Iris pigment epithelial cell (primary cell): ENCODE results near the gene MYO9B.
A peak's percentile ranks its signal among the peaks of the same experiment; 100 is the strongest.

Experiments
- DNase-seq: peaks from one replicate; pipeline ENCODE4 v3.0.0-alpha.2; 2011; ENCODE audit warnings: low read depth

Gene MYO9B

GRCh38 chr19:17075035-17075863 is at the start of gene MYO9B, which contains the start of gene HAUS8:
TSS of gene MYO9B (plus strand) at chr19:17075777. CDS start at chr19:17101718, 25,941 bp downstream.
TSS of gene HAUS8 (minus strand) at chr19:17075452. CDS start at chr19:17075422, 30 bp downstream.
- DNase-seq, result peak; percentile 100

- DNase-seq, result no peak
These were observed 49.5 kb upstream of the MYO9B start for GRCh38 chr19:17025991-17026658.

DNA sequence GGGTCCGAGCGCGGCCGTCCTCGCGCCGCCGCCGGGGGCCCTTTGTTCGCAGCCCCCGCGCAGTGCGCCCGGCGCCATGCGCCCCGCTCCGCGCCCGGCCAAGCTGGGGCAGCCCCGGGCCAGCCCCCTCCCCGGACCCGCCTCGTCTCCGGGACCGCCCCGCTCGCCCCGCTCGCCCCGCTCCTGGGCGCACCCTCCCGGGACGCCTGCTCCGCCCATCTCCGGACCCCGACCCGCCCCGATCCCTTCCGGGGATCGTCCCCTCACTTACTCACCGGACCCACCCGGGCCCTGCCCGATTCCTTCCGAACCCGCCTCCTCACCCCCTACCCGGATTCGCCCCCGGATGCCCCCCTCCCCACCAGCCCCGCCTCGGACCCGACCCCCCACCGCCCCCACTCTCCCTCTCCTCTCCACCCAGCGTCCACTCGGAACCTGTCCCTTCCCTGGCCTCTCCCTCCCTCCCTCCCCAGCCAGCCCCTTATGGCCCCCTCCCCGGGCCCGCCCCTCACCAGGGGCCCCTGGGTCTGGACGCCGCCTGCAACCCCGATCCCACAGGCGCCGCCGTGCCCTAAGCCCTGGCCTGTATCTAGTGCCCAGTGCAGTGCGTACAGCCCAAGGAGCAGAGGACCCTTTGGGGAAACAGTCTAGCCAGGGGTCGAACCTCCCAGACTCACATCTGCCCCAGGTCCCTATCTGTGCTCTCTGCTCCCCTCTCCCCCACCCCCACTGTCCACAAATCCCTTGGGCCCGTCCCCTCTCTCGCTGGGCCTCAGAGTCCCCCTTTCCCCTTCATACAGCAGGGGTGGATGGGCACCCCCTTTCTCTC is 48.7 kb upstream of the MYO9B start, which contains the start of gene CPAMD8:
TSS of gene CPAMD8 (minus strand) at position 105 of the 829 bp plus-strand sequence. CDS start 168 bp downstream, outside the sequence.
- DNase-seq, result no peak

DNA sequence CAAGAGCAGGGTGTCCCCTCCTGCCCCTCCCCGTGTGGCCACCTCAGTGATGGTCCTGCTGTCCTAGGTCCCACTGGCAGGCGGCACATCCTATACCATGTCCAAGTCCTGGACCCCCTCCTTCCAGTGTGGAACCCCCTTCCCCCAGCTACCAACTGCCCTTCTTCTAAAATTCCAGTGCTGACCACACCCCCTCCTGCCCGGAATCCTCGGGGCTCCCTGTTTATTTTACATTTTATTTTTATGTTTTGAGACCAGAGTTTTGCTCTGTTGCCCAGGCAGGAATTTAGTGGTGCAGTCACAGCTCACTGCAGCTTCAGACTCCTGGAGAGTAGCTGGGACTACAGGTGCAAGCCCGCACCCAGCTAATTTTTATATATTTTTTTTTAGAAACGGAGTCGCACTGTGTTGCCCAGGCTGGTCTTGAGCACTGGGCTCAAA is 48.0 kb upstream of the MYO9B start:
- DNase-seq, result no peak

GRCh38 chr19:17031741-17032140 is 43.8 kb upstream of the MYO9B start:
- DNase-seq, result no peak

- DNase-seq, result no peak
These were observed 39.6 kb upstream of the MYO9B start for GRCh38 chr19:17035842-17036424.

- no peak for DNase-seq
These were observed 38.9 kb upstream of the MYO9B start for GRCh38 chr19:17036640-17037039.

GRCh38 chr19:17037184-17037583 is 38.4 kb upstream of the MYO9B start:
- no peak for DNase-seq

GRCh38 chr19:17037966-17038500 is 37.5 kb upstream of the MYO9B start:
- no peak for DNase-seq

GRCh38 chr19:17041976-17042375 is 33.6 kb upstream of the MYO9B start:
- no peak for DNase-seq

DNA sequence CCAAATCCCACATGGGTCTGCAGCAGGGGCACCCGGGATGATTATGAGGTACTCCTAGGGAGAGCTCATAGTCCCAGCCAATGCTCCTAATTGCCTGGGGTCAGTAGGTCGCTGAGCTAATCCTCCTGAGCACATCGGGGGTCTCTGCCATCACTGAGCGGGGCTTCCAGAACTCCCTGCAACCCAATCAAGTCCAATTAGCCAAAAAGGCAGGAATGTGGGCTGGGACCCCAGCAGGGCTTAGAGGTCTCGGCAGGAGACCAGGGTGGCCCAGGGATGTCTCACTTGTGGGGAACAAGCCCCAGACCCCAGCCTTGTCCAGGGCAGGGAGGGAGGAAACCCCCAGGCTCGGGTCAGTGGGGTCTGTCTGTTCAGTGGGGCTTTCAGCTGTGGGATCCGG is 31.8 kb upstream of the MYO9B start:
- no peak for DNase-seq

- no peak for DNase-seq
These were observed 29.6 kb upstream of the MYO9B start for GRCh38 chr19:17045907-17046502.

DNA sequence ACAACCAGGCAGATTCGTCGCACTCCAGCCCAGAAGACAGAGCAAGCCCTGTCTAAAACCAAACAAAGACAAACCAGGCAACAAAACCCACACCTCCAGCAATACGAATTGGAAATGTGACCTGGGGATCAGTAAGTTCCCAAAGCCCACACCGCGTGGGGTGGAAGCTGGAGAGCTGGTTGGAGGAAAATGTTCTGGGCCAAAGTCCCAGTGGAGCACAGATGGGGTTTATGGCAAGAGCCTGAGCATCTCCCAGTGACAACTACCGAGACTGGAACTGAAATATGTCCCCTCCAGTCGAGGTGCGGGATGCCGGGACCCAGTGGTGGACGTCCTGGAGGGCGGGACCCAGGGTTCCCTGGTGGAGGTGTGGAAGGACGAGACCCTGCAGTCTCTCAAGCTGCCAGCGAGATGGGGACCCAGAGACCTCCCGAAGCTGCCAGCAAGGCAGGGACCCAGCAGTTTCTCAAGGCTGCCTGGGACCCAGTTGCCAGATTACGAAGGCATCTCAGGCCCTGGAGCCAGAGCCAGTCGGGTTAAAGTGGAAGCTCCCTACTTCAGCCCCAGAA is 26.6 kb upstream of the MYO9B start:
- no peak for DNase-seq

GRCh38 chr19:17049711-17050280 is 25.8 kb upstream of the MYO9B start:
- DNase-seq, result peak; percentile 83

- peak; percentile 60 for DNase-seq
These were observed 23.1 kb upstream of the MYO9B start for GRCh38 chr19:17052439-17052838.

DNA sequence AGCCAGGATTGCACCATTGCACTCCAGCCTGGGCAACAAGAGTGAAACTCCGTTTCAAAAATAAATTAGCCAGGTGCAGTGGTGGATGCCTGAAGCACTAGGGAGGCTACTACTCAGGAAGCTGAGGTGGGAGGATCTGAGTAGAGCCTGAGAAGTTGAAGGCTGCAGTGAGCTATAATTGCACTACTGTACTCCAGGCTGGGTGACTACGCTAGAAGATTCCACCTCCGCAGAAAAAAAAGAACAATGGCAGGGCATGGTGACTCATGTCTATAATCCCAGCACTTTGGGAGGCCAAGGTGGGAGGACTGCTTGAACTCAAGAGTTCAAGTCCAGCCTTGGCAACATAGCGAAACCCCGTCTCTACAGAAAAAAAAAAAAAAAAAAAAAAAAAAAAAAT is 20.8 kb upstream of the MYO9B start:
- no peak for DNase-seq

DNA sequence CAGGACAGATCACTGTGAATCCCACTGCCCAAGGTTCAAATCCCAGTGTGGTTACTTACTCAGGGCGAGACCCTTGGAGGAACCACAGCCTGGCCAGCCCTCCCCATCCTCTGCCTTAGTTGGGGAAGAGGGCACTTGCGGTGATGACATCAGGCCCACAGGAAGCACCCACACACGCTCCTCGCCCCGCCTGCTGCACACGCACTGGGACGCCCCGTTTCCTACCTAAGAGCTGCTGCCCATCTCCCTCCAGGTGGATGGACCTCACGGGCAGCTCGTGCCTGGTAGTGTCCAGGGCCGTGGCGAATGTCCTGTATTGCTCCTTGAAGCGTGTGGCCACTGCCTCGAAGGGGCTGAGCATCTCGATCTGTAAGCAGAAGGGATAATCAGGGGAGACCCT is 19.9 kb upstream of the MYO9B start:
- DNase-seq, result no peak

DNA sequence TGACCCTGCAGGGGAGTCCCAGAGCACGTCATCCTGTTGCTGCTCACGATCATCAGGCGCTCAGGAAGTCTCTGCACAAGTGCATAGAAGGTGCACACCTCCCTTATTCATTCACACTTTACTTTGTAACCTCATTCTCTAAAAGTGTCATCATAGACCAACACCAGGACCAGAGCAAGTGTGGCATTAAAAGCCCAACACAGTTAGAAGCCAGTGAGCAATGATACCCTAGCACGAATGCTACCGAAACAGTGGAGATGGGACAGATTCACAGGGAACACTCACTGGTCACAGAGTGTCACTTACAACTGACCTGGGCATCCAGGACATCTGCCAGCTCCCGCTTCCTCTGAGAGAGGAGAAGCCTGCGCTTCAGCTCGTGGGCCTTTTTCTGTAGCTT is 17.3 kb upstream of the MYO9B start:
- peak; percentile 29 for DNase-seq

- no peak for DNase-seq
These were observed 14.8 kb upstream of the MYO9B start for GRCh38 chr19:17060802-17061201.

DNA sequence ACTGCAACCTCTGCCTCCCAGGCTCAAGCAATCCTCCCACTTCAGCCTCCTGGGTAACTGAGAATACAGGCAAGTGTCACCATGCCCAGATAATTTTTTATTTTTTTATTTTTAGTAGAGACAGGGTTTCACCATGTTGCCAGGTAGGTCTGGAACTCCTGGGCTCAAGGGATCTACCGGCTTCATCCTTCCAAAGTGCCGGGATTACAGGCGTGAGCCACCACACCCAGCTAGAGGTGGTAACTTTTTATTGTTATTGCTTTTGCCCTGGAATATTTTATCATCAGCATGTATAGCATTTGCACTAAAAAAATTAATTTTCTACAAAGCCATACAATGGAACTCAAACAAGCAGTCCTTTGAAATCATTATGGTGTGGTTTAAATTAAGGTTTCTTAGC is 14.4 kb upstream of the MYO9B start:
- no peak for DNase-seq
